ENCODE results near the gene CTSV. TPM values are rescaled to one million over a fixed set of nuclear protein-coding genes. Genes with fewer than 3 reads are reported as not detected.

CTSV gene
- total and polyA plus RNA-seq, 10 of the 15 experiments (the other 5 are each of a cell fraction or from before 2014, with no cell fraction given) = 0.10 to 0.51 (median 0.19) TPM; not detected in 1

GRCh38 chr9:97076238-97076637, 37.3 kb upstream of the CTSV start:
- DNase-seq (ENCODE audit: low read depth, low spot score) (no peak), FAIRE-seq (no peak), ATAC-seq (no peak)
- no peaks in the 10 kb centered on the region for H4K20me1 ChIP-seq (ENCODE audit: control insufficient read depth, insufficient read depth)
- in situ Hi-C loops (cut with MboI) = no loop called here
- RAD21 ChIA-PET (ENCODE audit: unreplicated experiment) = no interaction called here
- no peak overlapping the region for H2AFZ ChIP-seq (ENCODE audit: control insufficient read depth, low read depth, low read length)
- no peaks in the 10 kb centered on the region for H3K36me3 ChIP-seq (ENCODE audit: control insufficient read depth in 2 of 2, insufficient read depth in 2 of 2, low read length in 1 of 2)
- CTCF ChIA-PET = no interaction called here
- POLR2A ChIA-PET = no interaction called here
- WGBS (ENCODE audit: insufficient coverage, insufficient replicate concordance, low lambda C conversion rate, missing lambda C conversion rate) = 19% methylated on average over 11 of the region's 11 CpGs
- SMC1A ChIA-PET (ENCODE audit: uncharacterized antibody, unreplicated experiment) = no interaction called here
- H3K27me3 ChIP-seq (replicated peaks in 1 of 2; ENCODE audit: control insufficient read depth in 2 of 2, insufficient read depth in 2 of 2, low read length in 1 of 2) = no peaks in the 10 kb centered on the region; a peak in 1 of 4 replicates
- H3K79me2 ChIP-seq (ENCODE audit: control insufficient read depth, insufficient read depth, low read length) = no peaks in the 10 kb centered on the region
- no TSS peak for BruUV-seq (replicated peaks)
- H3K4me1 ChIP-seq (ENCODE audit: control insufficient read depth, insufficient read depth, low read length) = no peaks in the 10 kb centered on the region
- H3K9me3 ChIP-seq (replicated peaks; ENCODE audit: control insufficient read depth, insufficient read depth, low read length) = no peaks in the 10 kb centered on the region
- no peak overlapping the region for H3K4me3 ChIP-seq
- no peak overlapping the region for H3K9ac ChIP-seq (ENCODE audit: control insufficient read depth, insufficient read depth, low read length)
- intact Hi-C loops (cut with micrococcal nuclease; ENCODE audit: unreplicated experiment) = no loop called here
- H3K27ac ChIP-seq (ENCODE audit: control insufficient read depth, insufficient read depth) = no peak overlapping the region
- TF ChIP-seq CREM (IDR thresholded peaks at IDR 0.05; ENCODE audit: low read depth) (no peak), BCL11A (IDR thresholded peaks at IDR 0.05; ENCODE audit: low read depth, low read length) (no peak), SMAD1 (IDR thresholded peaks at IDR 0.05; ENCODE audit: low read depth, partially characterized antibody) (no peak), NFXL1 (IDR thresholded peaks at IDR 0.05; ENCODE audit: borderline replicate concordance) (no peak), PML (IDR thresholded peaks at IDR 0.05; ENCODE audit: low read length) (no peak)
- TF ChIP-seq, protein P1, sequence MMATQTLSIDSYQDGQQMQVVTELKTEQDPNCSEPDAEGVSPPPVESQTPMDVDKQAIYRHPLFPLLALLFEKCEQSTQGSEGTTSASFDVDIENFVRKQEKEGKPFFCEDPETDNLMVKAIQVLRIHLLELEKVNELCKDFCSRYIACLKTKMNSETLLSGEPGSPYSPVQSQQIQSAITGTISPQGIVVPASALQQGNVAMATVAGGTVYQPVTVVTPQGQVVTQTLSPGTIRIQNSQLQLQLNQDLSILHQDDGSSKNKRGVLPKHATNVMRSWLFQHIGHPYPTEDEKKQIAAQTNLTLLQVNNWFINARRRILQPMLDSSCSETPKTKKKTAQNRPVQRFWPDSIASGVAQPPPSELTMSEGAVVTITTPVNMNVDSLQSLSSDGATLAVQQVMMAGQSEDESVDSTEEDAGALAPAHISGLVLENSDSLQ (IDR thresholded peaks at IDR 0.05) = no peak
- H3K4me2 ChIP-seq (ENCODE audit: control insufficient read depth, insufficient read depth) = no peak overlapping the region

DNA sequence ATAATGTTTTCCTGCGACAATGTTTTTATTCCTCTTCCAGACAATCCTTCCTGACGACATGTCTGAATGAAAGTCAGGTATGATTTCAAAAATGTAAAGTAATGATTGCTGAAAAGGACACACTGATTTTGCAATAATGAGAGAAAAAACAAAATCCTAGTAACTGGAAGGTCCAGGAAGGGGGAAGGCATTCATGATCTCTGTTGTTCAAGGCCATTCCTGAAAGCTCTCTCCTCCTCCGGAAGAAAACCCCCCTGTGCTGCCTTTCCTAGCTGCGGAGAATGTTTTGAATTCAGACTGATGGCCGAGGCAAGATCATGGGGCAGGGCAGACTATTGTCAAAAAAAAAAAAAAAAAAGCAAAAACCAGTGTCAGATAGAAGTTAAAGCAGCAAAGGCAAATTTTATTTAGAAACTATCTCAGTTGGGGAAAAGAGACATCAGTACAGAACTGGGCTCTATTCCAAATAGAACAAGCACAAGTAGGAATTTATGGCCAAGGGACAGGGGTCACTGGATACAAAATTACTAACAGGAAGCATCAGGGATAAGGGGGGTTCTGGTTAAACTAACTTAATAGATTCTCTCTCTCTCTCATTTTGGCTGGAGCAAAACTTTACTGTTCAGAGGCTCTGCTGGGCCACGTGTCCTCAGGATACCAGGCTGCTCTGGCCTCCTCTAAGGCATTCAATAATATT, 36.5 kb upstream of the CTSV start:
- no peak for ATAC-seq
- FAIRE-seq = no peak
- no peaks in the 10 kb centered on the region; a peak in 1 of 4 replicates for H3K27me3 ChIP-seq (replicated peaks in 1 of 2; ENCODE audit: control insufficient read depth in 2 of 2, insufficient read depth in 2 of 2, low read length in 1 of 2)
- H3K9me3 ChIP-seq (replicated peaks; ENCODE audit: control insufficient read depth, insufficient read depth, low read length) = no peaks in the 10 kb centered on the region
- no peak overlapping the region for H3K27ac ChIP-seq (ENCODE audit: control insufficient read depth, insufficient read depth)
- ChIA-PET RAD21 (ENCODE audit: unreplicated experiment) (no interaction called here), POLR2A (no interaction called here), CTCF (no interaction called here), SMC1A (ENCODE audit: uncharacterized antibody, unreplicated experiment) (no interaction called here)
- no peak overlapping the region for H3K9ac ChIP-seq (ENCODE audit: control insufficient read depth, insufficient read depth, low read length)
- in situ Hi-C loops (cut with MboI) = no loop called here
- no peak overlapping the region for H3K4me2 ChIP-seq (ENCODE audit: control insufficient read depth, insufficient read depth)
- no peak overlapping the region for H3K4me3 ChIP-seq
- no TSS peak for BruUV-seq (replicated peaks)
- intact Hi-C loops (cut with micrococcal nuclease; ENCODE audit: unreplicated experiment) = no loop called here
- WGBS (ENCODE audit: insufficient coverage, insufficient replicate concordance, low lambda C conversion rate, missing lambda C conversion rate) = 41% methylated on average over 6 of the region's 6 CpGs
- no peaks in the 10 kb centered on the region for H3K36me3 ChIP-seq (ENCODE audit: control insufficient read depth in 2 of 2, insufficient read depth in 2 of 2, low read length in 1 of 2)
- no peak overlapping the region for H2AFZ ChIP-seq (ENCODE audit: control insufficient read depth, low read depth, low read length)
- no peaks in the 10 kb centered on the region for H3K4me1 ChIP-seq (ENCODE audit: control insufficient read depth, insufficient read depth, low read length)
- H3K79me2 ChIP-seq (ENCODE audit: control insufficient read depth, insufficient read depth, low read length) = no peaks in the 10 kb centered on the region
- no peak for DNase-seq (ENCODE audit: low read depth, low spot score)
- no peaks in the 10 kb centered on the region for H4K20me1 ChIP-seq (ENCODE audit: control insufficient read depth, insufficient read depth)
- no peak for TF ChIP-seq HDGF (IDR thresholded peaks at IDR 0.05)
- TF ChIP-seq DPF2 (IDR thresholded peaks at IDR 0.05) = no peak
- TF ChIP-seq ZNF622 (IDR thresholded peaks at IDR 0.05) = no peak
- TF ChIP-seq TBL1XR1 (IDR thresholded peaks at IDR 0.05; ENCODE audit: low read depth, low read length) = no peak
- no peak for TF ChIP-seq PAX5 (IDR thresholded peaks at IDR 0.05; ENCODE audit: borderline replicate concordance, low read depth, low read length)
- TF ChIP-seq, protein P2, sequence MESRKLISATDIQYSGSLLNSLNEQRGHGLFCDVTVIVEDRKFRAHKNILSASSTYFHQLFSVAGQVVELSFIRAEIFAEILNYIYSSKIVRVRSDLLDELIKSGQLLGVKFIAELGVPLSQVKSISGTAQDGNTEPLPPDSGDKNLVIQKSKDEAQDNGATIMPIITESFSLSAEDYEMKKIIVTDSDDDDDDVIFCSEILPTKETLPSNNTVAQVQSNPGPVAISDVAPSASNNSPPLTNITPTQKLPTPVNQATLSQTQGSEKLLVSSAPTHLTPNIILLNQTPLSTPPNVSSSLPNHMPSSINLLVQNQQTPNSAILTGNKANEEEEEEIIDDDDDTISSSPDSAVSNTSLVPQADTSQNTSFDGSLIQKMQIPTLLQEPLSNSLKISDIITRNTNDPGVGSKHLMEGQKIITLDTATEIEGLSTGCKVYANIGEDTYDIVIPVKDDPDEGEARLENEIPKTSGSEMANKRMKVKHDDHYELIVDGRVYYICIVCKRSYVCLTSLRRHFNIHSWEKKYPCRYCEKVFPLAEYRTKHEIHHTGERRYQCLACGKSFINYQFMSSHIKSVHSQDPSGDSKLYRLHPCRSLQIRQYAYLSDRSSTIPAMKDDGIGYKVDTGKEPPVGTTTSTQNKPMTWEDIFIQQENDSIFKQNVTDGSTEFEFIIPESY (IDR thresholded peaks at IDR 0.05) = no peak
- no peak for TF ChIP-seq POLR2AphosphoS2 (IDR thresholded peaks at IDR 0.05; ENCODE audit: low read depth, low read length)
- TF ChIP-seq HDAC2 (IDR thresholded peaks at IDR 0.05) = no peak
- no peak for TF ChIP-seq SREBF1 (IDR thresholded peaks at IDR 0.05; ENCODE audit: low read length)
- TF ChIP-seq CBFB (IDR thresholded peaks at IDR 0.05; ENCODE audit: low read depth) = no peak
- no peak for TF ChIP-seq IKZF1 (conservative IDR thresholded peaks at IDR 0.05)
- TF ChIP-seq TAF1 (IDR thresholded peaks at IDR 0.05; ENCODE audit: borderline replicate concordance, low read depth, low read length) = no peak
- TF ChIP-seq TCF3 (IDR thresholded peaks at IDR 0.05; ENCODE audit: borderline replicate concordance, insufficient read depth, low read depth, low read length) = no peak

Data from GM12878 (cell line).